ENCODE measurements around the gene SMIM32. TPM values are rescaled to one million over a fixed set of nuclear protein-coding genes. Genes with fewer than 3 reads are reported as not detected.

The SMIM32 gene
- total and polyA plus RNA-seq, 2 experiments from 2014 or later: 0.27 to 0.56 TPM

DNA sequence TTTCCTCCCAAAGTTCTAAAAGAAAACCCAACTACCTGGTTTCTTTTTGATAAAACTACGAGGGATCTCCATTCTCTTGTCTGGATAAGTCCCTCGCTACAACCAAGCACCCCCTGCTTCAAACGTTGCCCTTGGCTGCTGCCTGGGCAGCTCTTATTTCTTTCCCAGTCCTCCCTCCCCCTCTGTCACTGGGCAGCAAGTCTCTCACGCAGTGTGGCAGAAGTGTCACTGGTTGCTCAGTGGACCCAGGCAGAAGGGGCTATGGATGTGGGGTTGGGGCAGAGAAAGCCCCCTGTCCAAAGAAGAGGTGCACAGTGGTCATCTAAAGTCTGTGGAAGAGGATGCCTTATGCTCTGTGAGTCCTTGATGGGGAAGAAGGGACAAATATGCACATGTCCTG is 7.2 kb upstream of the SMIM32 start (continued):
- TF ChIP-seq, protein P1, sequence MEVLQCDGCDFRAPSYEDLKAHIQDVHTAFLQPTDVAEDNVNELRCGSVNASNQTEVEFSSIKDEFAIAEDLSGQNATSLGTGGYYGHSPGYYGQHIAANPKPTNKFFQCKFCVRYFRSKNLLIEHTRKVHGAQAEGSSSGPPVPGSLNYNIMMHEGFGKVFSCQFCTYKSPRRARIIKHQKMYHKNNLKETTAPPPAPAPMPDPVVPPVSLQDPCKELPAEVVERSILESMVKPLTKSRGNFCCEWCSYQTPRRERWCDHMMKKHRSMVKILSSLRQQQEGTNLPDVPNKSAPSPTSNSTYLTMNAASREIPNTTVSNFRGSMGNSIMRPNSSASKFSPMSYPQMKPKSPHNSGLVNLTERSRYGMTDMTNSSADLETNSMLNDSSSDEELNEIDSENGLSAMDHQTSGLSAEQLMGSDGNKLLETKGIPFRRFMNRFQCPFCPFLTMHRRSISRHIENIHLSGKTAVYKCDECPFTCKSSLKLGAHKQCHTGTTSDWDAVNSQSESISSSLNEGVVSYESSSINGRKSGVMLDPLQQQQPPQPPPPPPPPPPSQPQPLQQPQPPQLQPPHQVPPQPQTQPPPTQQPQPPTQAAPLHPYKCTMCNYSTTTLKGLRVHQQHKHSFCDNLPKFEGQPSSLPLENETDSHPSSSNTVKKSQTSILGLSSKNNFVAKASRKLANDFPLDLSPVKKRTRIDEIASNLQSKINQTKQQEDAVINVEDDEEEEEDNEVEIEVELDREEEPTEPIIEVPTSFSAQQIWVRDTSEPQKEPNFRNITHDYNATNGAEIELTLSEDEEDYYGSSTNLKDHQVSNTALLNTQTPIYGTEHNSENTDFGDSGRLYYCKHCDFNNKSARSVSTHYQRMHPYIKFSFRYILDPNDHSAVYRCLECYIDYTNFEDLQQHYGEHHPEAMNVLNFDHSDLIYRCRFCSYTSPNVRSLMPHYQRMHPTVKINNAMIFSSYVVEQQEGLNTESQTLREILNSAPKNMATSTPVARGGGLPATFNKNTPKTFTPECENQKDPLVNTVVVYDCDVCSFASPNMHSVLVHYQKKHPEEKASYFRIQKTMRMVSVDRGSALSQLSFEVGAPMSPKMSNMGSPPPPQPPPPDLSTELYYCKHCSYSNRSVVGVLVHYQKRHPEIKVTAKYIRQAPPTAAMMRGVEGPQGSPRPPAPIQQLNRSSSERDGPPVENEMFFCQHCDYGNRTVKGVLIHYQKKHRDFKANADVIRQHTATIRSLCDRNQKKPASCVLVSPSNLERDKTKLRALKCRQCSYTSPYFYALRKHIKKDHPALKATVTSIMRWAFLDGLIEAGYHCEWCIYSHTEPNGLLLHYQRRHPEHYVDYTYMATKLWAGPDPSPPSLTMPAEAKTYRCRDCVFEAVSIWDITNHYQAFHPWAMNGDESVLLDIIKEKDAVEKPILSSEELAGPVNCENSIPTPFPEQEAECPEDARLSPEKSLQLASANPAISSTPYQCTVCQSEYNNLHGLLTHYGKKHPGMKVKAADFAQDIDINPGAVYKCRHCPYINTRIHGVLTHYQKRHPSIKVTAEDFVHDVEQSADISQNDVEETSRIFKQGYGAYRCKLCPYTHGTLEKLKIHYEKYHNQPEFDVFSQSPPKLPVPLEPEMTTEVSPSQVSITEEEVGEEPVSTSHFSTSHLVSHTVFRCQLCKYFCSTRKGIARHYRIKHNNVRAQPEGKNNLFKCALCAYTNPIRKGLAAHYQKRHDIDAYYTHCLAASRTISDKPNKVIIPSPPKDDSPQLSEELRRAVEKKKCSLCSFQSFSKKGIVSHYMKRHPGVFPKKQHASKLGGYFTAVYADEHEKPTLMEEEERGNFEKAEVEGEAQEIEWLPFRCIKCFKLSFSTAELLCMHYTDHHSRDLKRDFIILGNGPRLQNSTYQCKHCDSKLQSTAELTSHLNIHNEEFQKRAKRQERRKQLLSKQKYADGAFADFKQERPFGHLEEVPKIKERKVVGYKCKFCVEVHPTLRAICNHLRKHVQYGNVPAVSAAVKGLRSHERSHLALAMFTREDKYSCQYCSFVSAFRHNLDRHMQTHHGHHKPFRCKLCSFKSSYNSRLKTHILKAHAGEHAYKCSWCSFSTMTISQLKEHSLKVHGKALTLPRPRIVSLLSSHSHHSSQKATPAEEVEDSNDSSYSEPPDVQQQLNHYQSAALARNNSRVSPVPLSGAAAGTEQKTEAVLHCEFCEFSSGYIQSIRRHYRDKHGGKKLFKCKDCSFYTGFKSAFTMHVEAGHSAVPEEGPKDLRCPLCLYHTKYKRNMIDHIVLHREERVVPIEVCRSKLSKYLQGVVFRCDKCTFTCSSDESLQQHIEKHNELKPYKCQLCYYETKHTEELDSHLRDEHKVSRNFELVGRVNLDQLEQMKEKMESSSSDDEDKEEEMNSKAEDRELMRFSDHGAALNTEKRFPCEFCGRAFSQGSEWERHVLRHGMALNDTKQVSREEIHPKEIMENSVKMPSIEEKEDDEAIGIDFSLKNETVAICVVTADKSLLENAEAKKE (CRISPR knock-in tag; IDR thresholded peaks at IDR 0.05): no peak

DNA sequence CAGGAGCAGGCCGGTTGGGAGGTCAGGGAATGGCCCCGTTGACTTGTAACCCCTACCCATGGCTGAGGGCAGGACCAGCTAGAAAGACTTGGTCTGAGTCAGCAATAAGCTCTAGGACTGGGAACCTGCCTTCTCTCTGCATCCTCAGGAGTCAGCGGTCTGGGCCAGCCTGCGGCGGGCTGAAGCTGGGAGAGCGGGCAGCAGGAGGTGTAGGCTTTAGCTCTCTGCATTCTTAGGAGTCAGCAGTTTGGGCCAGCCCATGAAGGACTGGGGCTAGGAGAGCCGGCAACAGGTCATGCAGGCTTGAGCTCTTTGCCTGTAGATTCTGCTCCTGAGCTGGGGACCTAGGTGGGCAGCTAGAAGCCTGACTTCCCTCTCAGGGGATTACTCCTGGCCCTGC is 6.4 kb upstream of the SMIM32 start:
- H3K4me3 Mint-ChIP-seq: no peak overlapping the region
- no peaks in the 10 kb centered on the region for H3K79me2 ChIP-seq (replicated peaks; ENCODE audit: insufficient read depth)
- 0 out of 2 replicates have a peak, but pooled peaks cover 3% of the 10 kb centered on the region for H3F3A ChIP-seq (replicated peaks; ENCODE audit: low read depth)
- H3K4me2 ChIP-seq: no peak overlapping the region
- peaks cover 95% of the 10 kb centered on the region for H3K27me3 ChIP-seq (ENCODE audit: insufficient read depth)
- no peaks in the 10 kb centered on the region for H3K36me3 ChIP-seq (ENCODE audit: insufficient read depth)
- no peak overlapping the region for H2AFZ ChIP-seq
- H3K9me3 Mint-ChIP-seq: peaks cover 3% of the 10 kb centered on the region; the same call in 1 of the 3 replicates
- H3K27ac ChIP-seq (ENCODE audit: low read depth): no peak overlapping the region
- H3K9me2 ChIP-seq (ENCODE audit: insufficient read depth): no peaks in the 10 kb centered on the region
- H3K4me3 ChIP-seq: no peak overlapping the region
- peak; percentile 12 for DNase-seq (ENCODE audit: low spot score)
- ATAC-seq: peak; percentile 28
- peaks cover 35% of the 10 kb centered on the region for H3K4me1 Mint-ChIP-seq
- peaks cover 78% of the 10 kb centered on the region for H3K27me3 Mint-ChIP-seq (ENCODE audit: insufficient read depth, low read depth, poor library complexity)
- H3K36me3 Mint-ChIP-seq (ENCODE audit: low read depth): no peaks in the 10 kb centered on the region
- peaks cover 22% of the 10 kb centered on the region for H3K4me1 ChIP-seq (ENCODE audit: insufficient read depth)
- peaks cover 5% of the 10 kb centered on the region; the same call in 1 of the 2 replicates for H4K20me1 ChIP-seq (replicated peaks; ENCODE audit: insufficient read depth)
- H3K27ac Mint-ChIP-seq: no peak overlapping the region
- TF ChIP-seq, protein P2, sequence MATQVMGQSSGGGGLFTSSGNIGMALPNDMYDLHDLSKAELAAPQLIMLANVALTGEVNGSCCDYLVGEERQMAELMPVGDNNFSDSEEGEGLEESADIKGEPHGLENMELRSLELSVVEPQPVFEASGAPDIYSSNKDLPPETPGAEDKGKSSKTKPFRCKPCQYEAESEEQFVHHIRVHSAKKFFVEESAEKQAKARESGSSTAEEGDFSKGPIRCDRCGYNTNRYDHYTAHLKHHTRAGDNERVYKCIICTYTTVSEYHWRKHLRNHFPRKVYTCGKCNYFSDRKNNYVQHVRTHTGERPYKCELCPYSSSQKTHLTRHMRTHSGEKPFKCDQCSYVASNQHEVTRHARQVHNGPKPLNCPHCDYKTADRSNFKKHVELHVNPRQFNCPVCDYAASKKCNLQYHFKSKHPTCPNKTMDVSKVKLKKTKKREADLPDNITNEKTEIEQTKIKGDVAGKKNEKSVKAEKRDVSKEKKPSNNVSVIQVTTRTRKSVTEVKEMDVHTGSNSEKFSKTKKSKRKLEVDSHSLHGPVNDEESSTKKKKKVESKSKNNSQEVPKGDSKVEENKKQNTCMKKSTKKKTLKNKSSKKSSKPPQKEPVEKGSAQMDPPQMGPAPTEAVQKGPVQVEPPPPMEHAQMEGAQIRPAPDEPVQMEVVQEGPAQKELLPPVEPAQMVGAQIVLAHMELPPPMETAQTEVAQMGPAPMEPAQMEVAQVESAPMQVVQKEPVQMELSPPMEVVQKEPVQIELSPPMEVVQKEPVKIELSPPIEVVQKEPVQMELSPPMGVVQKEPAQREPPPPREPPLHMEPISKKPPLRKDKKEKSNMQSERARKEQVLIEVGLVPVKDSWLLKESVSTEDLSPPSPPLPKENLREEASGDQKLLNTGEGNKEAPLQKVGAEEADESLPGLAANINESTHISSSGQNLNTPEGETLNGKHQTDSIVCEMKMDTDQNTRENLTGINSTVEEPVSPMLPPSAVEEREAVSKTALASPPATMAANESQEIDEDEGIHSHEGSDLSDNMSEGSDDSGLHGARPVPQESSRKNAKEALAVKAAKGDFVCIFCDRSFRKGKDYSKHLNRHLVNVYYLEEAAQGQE (IDR thresholded peaks at IDR 0.05; ENCODE audit: unreplicated experiment): no peak
- TF ChIP-seq, protein P1 (CRISPR knock-in tag; IDR thresholded peaks at IDR 0.05): no peak
- TF ChIP-seq, protein P3, sequence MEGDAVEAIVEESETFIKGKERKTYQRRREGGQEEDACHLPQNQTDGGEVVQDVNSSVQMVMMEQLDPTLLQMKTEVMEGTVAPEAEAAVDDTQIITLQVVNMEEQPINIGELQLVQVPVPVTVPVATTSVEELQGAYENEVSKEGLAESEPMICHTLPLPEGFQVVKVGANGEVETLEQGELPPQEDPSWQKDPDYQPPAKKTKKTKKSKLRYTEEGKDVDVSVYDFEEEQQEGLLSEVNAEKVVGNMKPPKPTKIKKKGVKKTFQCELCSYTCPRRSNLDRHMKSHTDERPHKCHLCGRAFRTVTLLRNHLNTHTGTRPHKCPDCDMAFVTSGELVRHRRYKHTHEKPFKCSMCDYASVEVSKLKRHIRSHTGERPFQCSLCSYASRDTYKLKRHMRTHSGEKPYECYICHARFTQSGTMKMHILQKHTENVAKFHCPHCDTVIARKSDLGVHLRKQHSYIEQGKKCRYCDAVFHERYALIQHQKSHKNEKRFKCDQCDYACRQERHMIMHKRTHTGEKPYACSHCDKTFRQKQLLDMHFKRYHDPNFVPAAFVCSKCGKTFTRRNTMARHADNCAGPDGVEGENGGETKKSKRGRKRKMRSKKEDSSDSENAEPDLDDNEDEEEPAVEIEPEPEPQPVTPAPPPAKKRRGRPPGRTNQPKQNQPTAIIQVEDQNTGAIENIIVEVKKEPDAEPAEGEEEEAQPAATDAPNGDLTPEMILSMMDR (conservative IDR thresholded peaks at IDR 0.05; ENCODE audit: low read depth in 2 of 2): no peak

Measured in GM23338 (cell line).